NCI-H1092 treated with DMSO at 0.1 percent for 48 hours (cell line): ENCODE data around the gene EXTL1.
A peak's percentile ranks its signal among the peaks of the same experiment; 100 is the strongest.

ENCODE experiments used
- DNase-seq: peaks from one replicate; lab custom pipeline; 2025; lab: John Stamatoyannopoulos, UW

The EXTL1 gene

GRCh38 chr1:26023009-26023408, 1.4 kb downstream of the EXTL1 start:
- no peak for DNase-seq

- no peak for DNase-seq
Measured at GRCh38 chr1:26023826-26024225, 2.3 kb downstream of the EXTL1 start.

GRCh38 chr1:26025060-26025459, 3.5 kb downstream of the EXTL1 start:
- no peak for DNase-seq

- no peak for DNase-seq
Measured at GRCh38 chr1:26025517-26025916, 3.9 kb downstream of the EXTL1 start.

GRCh38 chr1:26027716-26028489, 6.3 kb downstream of the EXTL1 start:
- no peak for DNase-seq

GRCh38 chr1:26028490-26028980, 7.0 kb downstream of the EXTL1 start:
- no peak for DNase-seq

- DNase-seq, result no peak
Measured at GRCh38 chr1:26029054-26029863, 7.7 kb downstream of the EXTL1 start.

GRCh38 chr1:26029864-26030481, 8.4 kb downstream of the EXTL1 start:
- no peak for DNase-seq

- DNase-seq, result no peak
Measured at GRCh38 chr1:26031196-26031595, 9.6 kb downstream of the EXTL1 start.

GRCh38 chr1:26031611-26032220, 10.1 kb downstream of the EXTL1 start:
- no peak for DNase-seq

GRCh38 chr1:26032656-26033357, 11.2 kb downstream of the EXTL1 start:
- DNase-seq, result no peak

GRCh38 chr1:26034504-26035202, 13.1 kb downstream of the EXTL1 start:
- DNase-seq, result no peak

GRCh38 chr1:26035203-26035958, 13.8 kb downstream of the EXTL1 start:
- DNase-seq, result peak; percentile 93

GRCh38 chr1:26035959-26036755, 14.6 kb downstream of the EXTL1 start:
- peak; percentile 72 for DNase-seq

GRCh38 chr1:26036756-26037281, 15.2 kb downstream of the EXTL1 start:
- no peak for DNase-seq

- DNase-seq, result no peak
Measured at GRCh38 chr1:26037904-26038303, 16.3 kb downstream of the EXTL1 start.

- no peak for DNase-seq
Measured at GRCh38 chr1:26038477-26038876, 16.9 kb downstream of the EXTL1 start.

GRCh38 chr1:26038904-26039303, 17.3 kb downstream of the EXTL1 start:
- no peak for DNase-seq

- DNase-seq, result no peak
Measured at GRCh38 chr1:26041401-26041800, 19.8 kb downstream of the EXTL1 start.
